ENCODE measurements around the gene HOXB3.

GRCh38 chr17:48547808-48548522, 42.1 kb downstream of the HOXB3 start:
- TF ChIP-seq POLR2A (IDR thresholded peaks at IDR 0.05), result no peak
- TF ChIP-seq, protein P1, sequence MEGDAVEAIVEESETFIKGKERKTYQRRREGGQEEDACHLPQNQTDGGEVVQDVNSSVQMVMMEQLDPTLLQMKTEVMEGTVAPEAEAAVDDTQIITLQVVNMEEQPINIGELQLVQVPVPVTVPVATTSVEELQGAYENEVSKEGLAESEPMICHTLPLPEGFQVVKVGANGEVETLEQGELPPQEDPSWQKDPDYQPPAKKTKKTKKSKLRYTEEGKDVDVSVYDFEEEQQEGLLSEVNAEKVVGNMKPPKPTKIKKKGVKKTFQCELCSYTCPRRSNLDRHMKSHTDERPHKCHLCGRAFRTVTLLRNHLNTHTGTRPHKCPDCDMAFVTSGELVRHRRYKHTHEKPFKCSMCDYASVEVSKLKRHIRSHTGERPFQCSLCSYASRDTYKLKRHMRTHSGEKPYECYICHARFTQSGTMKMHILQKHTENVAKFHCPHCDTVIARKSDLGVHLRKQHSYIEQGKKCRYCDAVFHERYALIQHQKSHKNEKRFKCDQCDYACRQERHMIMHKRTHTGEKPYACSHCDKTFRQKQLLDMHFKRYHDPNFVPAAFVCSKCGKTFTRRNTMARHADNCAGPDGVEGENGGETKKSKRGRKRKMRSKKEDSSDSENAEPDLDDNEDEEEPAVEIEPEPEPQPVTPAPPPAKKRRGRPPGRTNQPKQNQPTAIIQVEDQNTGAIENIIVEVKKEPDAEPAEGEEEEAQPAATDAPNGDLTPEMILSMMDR (IDR thresholded peaks at IDR 0.05), result no peak

Data from Peyer's patch (tissue), 4 donors.